Measurements from ENCODE around the gene CALB2.
"Not testable (repeated sequence)": the region's sequence is repeated elsewhere in the genome, so short reads cannot be mapped to it uniquely, and the experiment has no call there.

CALB2 gene

DNA sequence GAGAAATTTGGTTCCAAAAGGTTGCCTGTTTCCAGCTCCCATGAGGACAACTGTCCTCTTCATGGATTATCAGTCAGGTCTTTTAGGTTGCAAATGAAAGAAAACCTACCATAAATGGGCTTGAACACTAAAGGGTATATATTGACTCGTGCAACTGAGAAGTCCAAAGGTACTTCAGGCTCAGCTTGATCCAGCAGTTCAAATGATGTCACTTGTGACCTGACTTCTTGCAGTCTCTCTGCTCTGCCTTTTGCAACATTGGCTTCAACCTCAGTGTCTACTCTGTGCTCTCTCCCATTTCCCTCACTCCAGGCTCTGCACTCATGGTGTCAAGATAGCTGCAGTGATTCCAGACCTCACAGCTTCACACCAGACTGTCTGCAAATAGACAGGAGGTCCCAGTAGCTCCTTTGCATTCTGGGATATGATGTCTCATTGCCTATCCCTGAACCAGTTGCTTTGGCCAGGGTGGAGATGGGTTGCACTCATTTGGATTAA, 5.5 kb upstream of the CALB2 start:
- no peak for DNase-seq (ENCODE audit: low read depth)

GRCh38 chr16:71353736-71354135, 4.8 kb upstream of the CALB2 start:
- DNase-seq (ENCODE audit: low read depth), result no peak

- no peak for DNase-seq (ENCODE audit: low read depth)
Observed at GRCh38 chr16:71354156-71354555, 4.4 kb upstream of the CALB2 start.

- no peak for DNase-seq (ENCODE audit: low read depth)
Observed at GRCh38 chr16:71356051-71356740, 2.3 kb upstream of the CALB2 start.

DNA sequence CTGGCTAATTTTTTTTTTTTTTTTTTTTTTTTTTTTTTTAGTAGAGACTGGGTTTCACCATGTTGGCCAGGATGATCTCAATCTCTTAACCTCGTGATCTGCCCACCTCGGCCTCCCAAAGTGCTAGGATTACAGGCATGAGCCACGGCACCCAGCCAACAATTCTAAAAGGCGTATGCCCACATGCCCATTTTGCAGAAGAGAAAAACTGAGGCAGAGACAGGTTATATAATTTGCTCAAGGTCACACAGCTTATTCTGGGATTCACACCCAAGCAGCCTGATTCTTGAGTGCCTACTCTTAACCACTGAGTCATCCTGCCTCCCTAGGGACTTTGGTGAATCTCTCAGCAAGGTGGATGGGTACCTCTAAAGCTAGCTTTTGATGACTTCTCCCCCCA, 1.6 kb upstream of the CALB2 start:
- DNase-seq (ENCODE audit: low read depth), result not testable (repeated sequence)

- no peak for DNase-seq (ENCODE audit: low read depth)
Observed at GRCh38 chr16:71357681-71358080, 842 bp upstream of the CALB2 start.

DNA sequence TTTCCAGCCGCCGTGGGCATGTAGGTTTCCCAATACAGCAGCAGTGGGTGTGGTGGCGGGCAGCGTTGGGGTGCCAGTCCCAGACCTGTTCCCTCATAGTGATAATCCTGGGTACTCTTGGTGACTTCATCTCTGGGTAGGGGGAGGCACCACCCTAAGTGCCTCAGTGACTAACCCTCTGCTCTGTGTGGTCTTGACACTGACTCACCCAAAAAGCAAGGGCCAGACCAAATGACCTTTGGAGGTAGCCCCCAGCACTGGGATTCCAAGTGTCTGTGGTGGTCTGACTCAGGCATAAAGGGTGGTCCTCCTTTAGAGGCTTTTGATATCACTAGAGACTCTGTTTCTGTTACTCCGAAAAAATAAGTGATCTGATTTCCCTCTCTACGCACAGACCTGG, 908 bp downstream of the CALB2 start:
- no peak for DNase-seq (ENCODE audit: low read depth)

DNA sequence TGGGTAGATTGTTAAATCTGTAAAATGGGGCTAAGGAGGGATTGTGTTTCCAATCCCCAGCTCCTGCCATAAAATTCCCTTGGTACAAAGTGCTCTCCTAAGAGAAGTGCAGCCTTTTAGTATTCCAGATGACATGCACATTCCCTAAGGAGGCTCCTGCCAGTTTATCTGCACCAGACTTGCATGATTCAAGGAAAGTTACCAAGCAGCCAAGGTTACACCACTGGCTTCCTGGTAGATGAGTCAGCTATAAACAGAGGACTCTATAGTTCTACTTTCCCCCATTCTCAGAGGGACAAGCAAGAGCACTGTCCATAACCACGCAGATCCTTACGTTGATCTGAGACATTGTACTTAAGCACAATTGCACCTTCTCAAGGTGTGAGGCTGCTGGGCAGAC, 1.9 kb downstream of the CALB2 start:
- DNase-seq (ENCODE audit: low read depth), result peak; percentile 91

DNA sequence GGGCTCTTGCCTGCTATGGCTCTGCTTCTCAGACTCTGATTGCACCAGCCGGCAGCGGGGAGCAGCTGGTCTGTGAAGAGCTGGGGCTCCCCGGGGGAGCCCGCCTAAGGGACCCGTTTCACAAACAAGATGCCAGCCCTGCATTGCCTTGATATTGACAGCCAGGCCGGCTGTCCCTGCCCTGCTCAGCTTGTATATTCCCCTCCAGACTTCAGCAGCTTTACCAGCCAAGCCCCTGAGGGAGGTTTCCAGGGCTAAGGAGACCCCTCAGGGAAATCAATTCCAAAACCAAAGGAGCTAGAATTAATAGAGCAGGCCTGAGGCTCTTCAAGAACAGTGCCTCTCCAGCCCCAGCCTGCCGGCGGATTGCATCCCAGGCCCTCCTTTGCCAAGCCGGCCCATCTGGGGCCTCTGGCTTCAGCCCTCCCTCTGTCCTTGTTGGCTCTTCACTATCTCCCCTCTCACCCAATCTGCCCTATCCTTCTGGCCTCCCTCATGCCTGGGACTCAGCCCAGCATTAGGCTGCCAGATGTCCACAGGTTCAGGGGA, 5.7 kb downstream of the CALB2 start:
- DNase-seq (ENCODE audit: low read depth), result no peak

DNA sequence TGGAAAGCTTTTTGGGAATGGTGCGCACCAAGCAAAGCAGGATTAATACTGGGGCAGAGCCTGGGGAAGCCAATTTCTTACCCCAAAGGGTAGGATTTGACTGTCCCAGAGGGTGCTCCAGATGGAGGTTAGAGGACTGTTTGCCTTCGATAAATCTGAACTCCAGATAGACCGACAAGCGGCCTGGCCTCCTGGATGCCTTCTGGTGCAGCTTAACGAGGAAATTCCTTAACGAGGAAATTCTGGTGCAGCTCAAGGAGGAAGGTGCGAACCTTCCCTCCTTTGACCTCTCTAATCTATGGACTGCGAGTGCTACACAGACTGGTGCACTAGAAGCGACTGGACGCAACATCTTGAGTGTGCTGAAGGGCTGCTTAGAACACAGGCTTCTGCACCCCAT, 6.5 kb downstream of the CALB2 start:
- DNase-seq (ENCODE audit: low read depth), result no peak

GRCh38 chr16:71367241-71367976, 8.9 kb downstream of the CALB2 start:
- peak; percentile 53 for DNase-seq (ENCODE audit: low read depth)

GRCh38 chr16:71368958-71369357, 10.4 kb downstream of the CALB2 start:
- no peak for DNase-seq (ENCODE audit: low read depth)

DNA sequence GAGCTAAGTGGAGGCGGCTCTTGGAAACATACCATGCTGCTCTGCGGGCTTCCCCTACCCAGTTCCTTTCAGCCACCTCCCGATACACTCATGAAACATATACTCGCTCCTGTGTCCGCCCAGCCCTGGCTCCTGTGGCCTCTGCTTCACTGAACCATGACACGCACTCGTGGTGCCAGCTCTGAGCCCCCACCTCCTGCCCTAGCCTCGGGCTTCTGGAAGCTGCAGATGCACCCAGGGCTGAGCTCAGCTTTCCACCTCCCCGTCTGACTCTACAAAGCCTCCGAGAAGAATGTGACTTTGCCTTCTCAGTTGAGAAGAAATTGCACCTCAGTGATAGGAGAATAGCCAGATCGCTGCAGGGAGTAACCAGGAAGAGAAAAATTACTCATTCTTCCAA, 11.0 kb downstream of the CALB2 start:
- DNase-seq (ENCODE audit: low read depth), result no peak

DNA sequence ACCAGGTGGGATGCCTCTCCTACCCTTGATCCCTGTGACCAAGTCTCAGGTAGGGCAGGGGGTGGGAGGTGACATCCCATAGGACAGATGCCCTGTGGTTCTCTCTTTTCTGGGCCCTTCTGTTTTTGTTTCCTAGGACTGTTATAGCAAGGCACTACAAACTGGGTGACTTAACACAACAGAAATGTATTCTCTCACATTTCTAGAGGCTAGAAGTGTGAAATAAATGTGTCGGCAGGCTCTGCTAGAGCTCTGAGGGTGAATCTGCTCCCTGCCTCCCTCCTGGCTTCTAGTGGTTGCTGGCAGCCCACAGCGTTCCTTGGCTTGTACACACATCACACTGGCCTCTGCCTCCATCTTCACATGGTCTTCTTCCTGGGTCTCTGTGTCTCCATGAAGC, 12.7 kb downstream of the CALB2 start:
- no peak for DNase-seq (ENCODE audit: low read depth)

GRCh38 chr16:71373073-71373472, 14.6 kb downstream of the CALB2 start:
- peak; percentile 69 for DNase-seq (ENCODE audit: low read depth)

DNA sequence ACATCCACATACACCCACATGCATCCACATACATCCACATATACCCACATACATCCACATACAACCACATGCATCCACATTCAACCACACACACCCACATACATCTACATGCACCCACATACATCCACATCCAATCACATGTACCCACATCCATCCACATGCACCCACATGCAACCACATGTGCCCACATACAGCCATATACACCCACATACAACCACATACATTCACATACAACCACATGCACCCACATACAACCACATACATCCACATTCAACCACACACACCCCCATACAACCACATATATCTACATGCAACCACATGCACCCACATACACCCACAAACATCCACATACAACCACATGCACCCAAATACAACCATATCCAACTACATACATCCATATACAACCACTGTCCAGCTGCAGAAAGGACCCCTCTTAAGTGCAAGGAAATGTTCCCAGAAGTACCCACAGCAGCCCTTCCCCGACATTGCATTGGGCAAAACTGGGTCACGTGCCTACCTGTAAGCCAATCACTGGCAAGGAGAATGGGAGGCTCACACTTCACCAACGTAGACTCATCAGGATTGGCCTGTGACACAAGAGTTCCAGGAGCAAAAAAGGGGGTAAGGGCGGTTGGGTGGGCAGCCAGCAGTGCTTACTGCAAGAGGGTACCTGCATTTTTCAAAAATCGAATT, 18.1 kb downstream of the CALB2 start:
- DNase-seq (ENCODE audit: low read depth), result no peak

GRCh38 chr16:71379711-71380110, 21.2 kb downstream of the CALB2 start:
- DNase-seq (ENCODE audit: low read depth), result no peak

- DNase-seq (ENCODE audit: low read depth), result no peak
Observed at GRCh38 chr16:71380831-71381230, 22.3 kb downstream of the CALB2 start.

DNA sequence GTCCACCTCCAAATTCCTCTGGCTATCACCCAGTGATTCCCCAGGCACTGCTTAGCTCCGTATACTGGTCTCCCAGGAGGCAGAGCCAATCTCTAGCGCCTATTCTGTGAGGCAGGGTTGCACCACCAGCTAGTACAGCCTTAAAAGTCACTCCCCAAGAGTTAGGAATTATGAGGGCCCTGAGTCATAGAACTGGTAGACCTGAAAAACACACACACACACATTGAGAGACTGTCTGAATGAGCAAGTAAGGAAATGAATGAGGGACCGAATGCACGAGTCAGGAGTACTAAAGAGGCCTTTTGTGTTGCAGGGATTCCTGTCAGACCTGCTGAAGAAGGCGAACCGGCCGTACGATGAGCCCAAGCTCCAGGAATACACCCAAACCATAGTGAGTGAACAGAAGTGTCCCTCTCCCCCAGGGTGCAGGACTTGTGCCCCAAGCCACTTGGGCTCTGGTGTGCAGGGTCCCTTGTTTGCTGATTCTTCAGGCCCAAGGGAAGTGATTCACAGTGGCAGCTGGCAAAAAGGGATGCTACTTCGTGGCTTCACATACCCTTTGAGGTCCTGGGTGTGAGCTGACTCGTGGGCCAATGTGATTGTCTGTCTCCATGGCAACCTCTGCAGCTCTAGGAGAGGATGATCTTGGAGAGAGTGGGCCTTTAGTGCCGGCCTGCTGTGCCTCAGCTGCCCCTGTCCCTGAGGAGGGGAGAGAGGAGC, 24.7 kb downstream of the CALB2 start:
- peak; percentile 21 for DNase-seq (ENCODE audit: low read depth)

DNA sequence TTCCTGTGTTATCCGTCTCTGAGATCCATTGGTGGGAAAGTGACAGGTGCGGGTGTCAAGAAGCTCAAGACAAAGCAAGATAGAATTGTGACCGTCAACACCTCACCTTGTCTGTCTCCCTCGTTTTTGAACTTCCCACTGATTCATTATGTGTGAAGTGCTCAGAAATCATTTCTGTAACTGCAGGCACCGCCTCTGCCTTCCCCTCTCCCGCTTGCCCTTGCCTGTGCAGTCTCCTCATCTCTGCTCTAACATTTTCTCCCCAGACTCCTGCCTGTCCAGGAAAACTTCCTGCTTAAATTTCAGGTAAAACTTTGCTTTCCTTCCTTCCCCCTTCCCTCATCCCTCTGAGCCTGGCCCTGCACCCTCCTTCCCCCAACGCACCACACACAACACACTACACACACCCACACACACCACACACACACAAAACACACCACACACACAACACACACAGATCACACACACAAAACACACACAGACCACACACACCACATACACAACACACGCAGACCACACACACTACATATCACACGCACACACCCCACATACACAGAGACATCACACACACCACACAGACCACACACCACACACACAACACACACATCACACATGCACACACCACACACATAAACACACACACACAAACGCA, 25.7 kb downstream of the CALB2 start:
- no peak for DNase-seq (ENCODE audit: low read depth)

DNA sequence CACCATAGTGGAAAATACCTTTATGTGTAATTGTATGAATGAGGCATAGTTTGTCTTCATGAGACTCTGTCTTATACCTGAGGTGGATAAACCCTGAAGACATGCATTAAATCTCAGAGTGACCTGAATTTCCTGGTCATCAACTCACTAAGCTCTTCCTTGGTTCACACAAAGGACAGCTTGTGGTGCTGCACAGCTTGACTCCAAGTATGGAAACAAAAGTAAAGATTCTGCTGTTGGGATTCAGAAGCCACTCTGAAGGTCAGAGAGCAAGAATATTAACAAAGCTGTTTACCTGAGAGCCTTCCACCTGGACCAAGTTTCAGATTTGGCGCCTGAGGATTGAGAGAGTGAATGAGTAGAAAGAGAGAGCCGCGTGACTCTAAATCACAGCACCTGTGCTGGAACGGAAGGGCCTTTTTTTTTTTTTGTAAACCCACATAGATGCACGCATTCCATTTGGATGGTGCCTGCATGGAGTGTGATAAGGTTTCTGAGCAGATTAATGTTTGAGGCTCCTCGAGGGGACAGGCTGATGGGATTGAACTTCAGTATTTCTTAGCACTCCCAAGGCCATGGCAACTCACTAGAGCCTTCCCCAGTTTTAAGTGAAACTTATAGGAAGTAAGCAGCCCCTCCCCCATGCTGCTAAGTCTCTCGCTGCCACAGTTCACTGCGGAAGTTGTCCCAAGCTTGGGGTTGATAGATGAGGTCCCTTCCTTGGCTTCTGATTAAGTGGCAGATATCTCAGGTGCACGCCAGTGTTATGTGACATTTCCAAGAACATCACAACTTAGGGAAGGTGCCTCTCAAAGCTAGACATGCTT, 28.7 kb downstream of the CALB2 start:
- DNase-seq (ENCODE audit: low read depth), result no peak
